Panc1 (cell line): ENCODE measurements around the gene TBX18. TPM values are rescaled to one million over a fixed set of nuclear protein-coding genes. Genes with fewer than 3 reads are reported as not detected.

Experiments
- ATAC-seq: fragments of 200-7000 bp; cut with Tn5 transposase; 2 replicates; pipeline ENCODE4 v1.9.1; 2020; ENCODE audit warnings: mild to moderate bottlenecking, moderate library complexity
- BruUV-seq: library from RNA; stranded (reverse); fragments of 400-500 nt; replicated peaks from 2 replicates; lab custom pipeline; 2021; lab: Mats Ljungman, UMichigan
- CTCF ChIA-PET: fragments of 300-600 bp; sonication (Branson Sonifier 250); formaldehyde crosslinking; loops from one replicate; lab custom pipeline; 2022; ENCODE audit warnings: antibody characterized with exemption; lab: Charles Lee
- POLR2A ChIA-PET: fragments of 300-600 bp; sonication (Branson Sonifier 250); formaldehyde crosslinking; loops from one replicate; lab custom pipeline; 2022; ENCODE audit warnings: antibody characterized with exemption; lab: Charles Lee
- DNase-seq: peaks from one replicate; pipeline ENCODE4 v3.0.0-alpha.2; 2010; ENCODE audit warnings: low read depth, low spot score
- H3K27ac ChIP-seq: 2 replicates; pipeline ENCODE4 v1.5.1; 2011; ENCODE audit warnings: mild to moderate bottlenecking, low read length, inconsistent platforms
- H3K27me3 ChIP-seq: fragments of 200-500 bp; sonication (Bioruptor generic); 2 replicates; pipeline ENCODE4 v1.6.0; 2014; ENCODE audit warnings: low read length, inconsistent platforms; ENCODE audit not compliant: control insufficient read depth, insufficient read depth
- H3K36me3 ChIP-seq: fragments of 200-500 bp; sonication (Bioruptor generic); 2 replicates; pipeline ENCODE4 v1.5.1; 2014; ENCODE audit warnings: inconsistent platforms, mild to moderate bottlenecking, low read length, moderate library complexity; ENCODE audit not compliant: control insufficient read depth, insufficient read depth
- H3K4me1 ChIP-seq: 2 replicates; pipeline ENCODE4 v1.5.1; 2011; ENCODE audit warnings: inconsistent platforms, mild to moderate bottlenecking, low read length, moderate library complexity; ENCODE audit not compliant: control insufficient read depth, insufficient read depth
- H3K4me3 ChIP-seq, 2 experiments: 2 replicates each; pipeline ENCODE4 v1.5.1; 2011 to 2012; ENCODE audit warnings: low read depth in 2 of 2, low read length in 2 of 2, mild to moderate bottlenecking in 2 of 2, inconsistent platforms in 1 of 2, moderate library complexity in 1 of 2
- H3K9me3 ChIP-seq: fragments of 200-500 bp; sonication (Bioruptor generic); 2 replicates; pipeline ENCODE4 v1.5.1; 2014; ENCODE audit warnings: low read depth, mild to moderate bottlenecking, inconsistent platforms, low read length, moderate library complexity; ENCODE audit not compliant: control insufficient read depth, insufficient read depth
- POLR2AphosphoS5 ChIP-seq: IDR thresholded peaks from 2 replicates; pipeline ENCODE4 v1.6.1; 2012; ENCODE audit warnings: mild to moderate bottlenecking, low read depth, low read length, moderate library complexity
- REST ChIP-seq, 2 experiments: IDR thresholded peaks; 2 replicates each; pipeline ENCODE4 v1.6.1; 2011 to 2012; ENCODE audit warnings: low read depth in 2 of 2, control low read depth in 1 of 2, low read length in 1 of 2, mild to moderate bottlenecking in 1 of 2, moderate library complexity in 1 of 2; ENCODE audit not compliant: insufficient read depth in 1 of 2
- SIN3A ChIP-seq: IDR thresholded peaks from 2 replicates; pipeline ENCODE4 v1.6.1; 2012; ENCODE audit warnings: low read depth, mild to moderate bottlenecking, low read length, moderate library complexity, borderline replicate concordance; ENCODE audit not compliant: insufficient read depth
- TCF7L2 ChIP-seq: IDR thresholded peaks from 2 replicates; pipeline ENCODE4 v1.6.1; 2011; ENCODE audit warnings: mild to moderate bottlenecking, low read depth, low read length, inconsistent platforms
- in situ Hi-C: cut with HindIII; loops from 2 replicates; pipeline ENCODE4 v1.10.0; 2016; ENCODE audit warnings: low sequenced_read_pairs, low pct_unique_long_range_greater_than_20kb
- intact Hi-C: fragments of 100-400 bp; cut with micrococcal nuclease; formaldehyde crosslinking; loops from one replicate; pipeline ENCODE4 v1.10.0; 2022; ENCODE audit not compliant: unreplicated experiment
- total RNA-seq: library from RNA; stranded (reverse); gene quantifications from one replicate; pipeline ENCODE4 v1.2.1, GENCODE V29; 2021; ENCODE audit not compliant: unreplicated experiment
- TF ChIP-seq, protein P1 (sequence below): fragments of 450-650 bp; IDR thresholded peaks from 2 replicates; pipeline ENCODE4 v1.5.1; 2017; ENCODE audit warnings: mild to moderate bottlenecking

TBX18 gene
- total RNA-seq, 1 experiment from 2014 or later = 10.1 TPM

DNA sequence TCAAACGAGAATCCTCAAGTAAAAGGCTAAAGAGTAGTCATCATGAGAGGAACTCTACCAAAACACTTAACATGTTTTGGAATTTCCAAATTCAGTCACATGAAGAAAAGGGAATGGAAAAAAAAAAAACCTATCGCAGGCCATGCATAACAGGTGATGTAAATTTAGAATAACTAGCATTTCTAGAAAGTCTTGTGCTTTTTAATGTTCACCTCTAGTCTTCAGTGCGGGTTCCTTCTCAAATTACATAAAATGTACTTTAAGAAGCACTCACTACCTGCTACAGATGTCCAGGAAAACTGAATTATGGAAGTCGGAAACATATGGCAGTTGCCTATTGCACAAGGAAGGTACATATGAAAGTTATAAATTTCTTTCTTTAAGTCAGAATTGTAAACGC, 6.1 kb upstream of the TBX18 start:
- intact Hi-C loops (loop anchor here (5.0 to 10.0 kb wide), 2 partner anchors 348 to 554 kb away; no protein-coding TSS in a partner anchor), in situ Hi-C loops (no loop called here)
- Histone ChIP-seq H3K4me3 (no peak overlapping the region), H3K9me3 (no peaks in the 10 kb centered on the region), H3K36me3 (no peaks in the 10 kb centered on the region), H3K27ac (no peak overlapping the region), H3K4me1 (peaks cover 6% of the 10 kb centered on the region; the same call in 1 of the 2 replicates), H3K27me3 (peaks cover 23% of the 10 kb centered on the region)
- no peak for ATAC-seq
- ChIA-PET POLR2A (no interaction called here), CTCF (no interaction called here)
- DNase-seq = no peak
- BruUV-seq = no TSS peak
- no peak for TF ChIP-seq TCF7L2
- no peak for TF ChIP-seq SIN3A
- no peak for TF ChIP-seq POLR2AphosphoS5
- TF ChIP-seq REST (IDR thresholded peaks at IDR 0.05; ENCODE audit: insufficient read depth in 1 of 2, low read depth in 2 of 2, low read length in 1 of 2) = no peak
- TF ChIP-seq, protein P1, sequence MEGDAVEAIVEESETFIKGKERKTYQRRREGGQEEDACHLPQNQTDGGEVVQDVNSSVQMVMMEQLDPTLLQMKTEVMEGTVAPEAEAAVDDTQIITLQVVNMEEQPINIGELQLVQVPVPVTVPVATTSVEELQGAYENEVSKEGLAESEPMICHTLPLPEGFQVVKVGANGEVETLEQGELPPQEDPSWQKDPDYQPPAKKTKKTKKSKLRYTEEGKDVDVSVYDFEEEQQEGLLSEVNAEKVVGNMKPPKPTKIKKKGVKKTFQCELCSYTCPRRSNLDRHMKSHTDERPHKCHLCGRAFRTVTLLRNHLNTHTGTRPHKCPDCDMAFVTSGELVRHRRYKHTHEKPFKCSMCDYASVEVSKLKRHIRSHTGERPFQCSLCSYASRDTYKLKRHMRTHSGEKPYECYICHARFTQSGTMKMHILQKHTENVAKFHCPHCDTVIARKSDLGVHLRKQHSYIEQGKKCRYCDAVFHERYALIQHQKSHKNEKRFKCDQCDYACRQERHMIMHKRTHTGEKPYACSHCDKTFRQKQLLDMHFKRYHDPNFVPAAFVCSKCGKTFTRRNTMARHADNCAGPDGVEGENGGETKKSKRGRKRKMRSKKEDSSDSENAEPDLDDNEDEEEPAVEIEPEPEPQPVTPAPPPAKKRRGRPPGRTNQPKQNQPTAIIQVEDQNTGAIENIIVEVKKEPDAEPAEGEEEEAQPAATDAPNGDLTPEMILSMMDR = no peak

DNA sequence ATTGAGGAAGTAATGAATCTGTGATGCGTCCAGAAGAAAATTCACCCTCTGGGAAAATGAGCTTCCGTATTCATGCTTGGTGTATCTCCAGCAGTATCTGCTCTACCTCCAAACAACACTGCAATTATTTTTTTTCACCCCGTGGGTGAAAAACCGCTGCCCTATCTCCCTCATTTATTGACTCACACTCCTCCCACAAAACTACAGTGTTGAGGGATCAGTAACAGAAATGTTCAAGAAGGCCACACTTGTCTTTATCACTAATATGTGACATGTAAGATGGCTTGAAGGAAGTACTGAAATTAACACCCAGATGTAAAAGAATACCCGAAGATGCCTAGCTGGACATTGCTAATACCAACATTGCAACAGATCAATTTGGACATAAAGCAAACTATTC, 4.9 kb upstream of the TBX18 start:
- H3K27ac ChIP-seq = no peak overlapping the region

More for the DNA sequence above, 4.9 kb upstream of the TBX18 start:
- no peaks in the 10 kb centered on the region for H3K9me3 ChIP-seq
- no peak for DNase-seq
- TF ChIP-seq, protein P1 = no peak
- no peak for TF ChIP-seq TCF7L2
- TF ChIP-seq REST (IDR thresholded peaks at IDR 0.05; ENCODE audit: insufficient read depth in 1 of 2, low read depth in 2 of 2, low read length in 1 of 2) = no peak
- no peak for TF ChIP-seq POLR2AphosphoS5
- no peak for TF ChIP-seq SIN3A
- peaks cover 19% of the 10 kb centered on the region for H3K27me3 ChIP-seq
- no TSS peak for BruUV-seq
- in situ Hi-C loops = no loop called here
- no peak for ATAC-seq
- peaks cover 6% of the 10 kb centered on the region; the same call in 1 of the 2 replicates for H3K4me1 ChIP-seq
- peak overlapping the region; percentile 34 to 67; a peak in 3 of 4 replicates for H3K4me3 ChIP-seq
- ChIA-PET POLR2A (no interaction called here), CTCF (no interaction called here)
- intact Hi-C loops = loop anchor here (10.0 kb wide), 1 partner anchor 195 kb away; no protein-coding TSS in a partner anchor
- H3K36me3 ChIP-seq = no peaks in the 10 kb centered on the region
